GM18526 (cell line): ENCODE data around the gene ASB8.
A peak's percentile ranks its signal among the peaks of the same experiment; 100 is the strongest.

Experiments used
- POLR2A ChIP-seq: IDR thresholded peaks from 3 replicates; pipeline ENCODE4 v1.6.1; 2011; ENCODE audit not compliant: insufficient read length; ENCODE audit errors: extremely low read depth

Gene ASB8

GRCh38 chr12:48128800-48129199 lies 28.5 kb downstream of the ASB8 start:
- no peak for TF ChIP-seq POLR2A

- no peak for TF ChIP-seq POLR2A
These were observed 30.2 kb downstream of the ASB8 start for GRCh38 chr12:48126953-48127630.

- TF ChIP-seq POLR2A, result no peak
These were observed 31.3 kb downstream of the ASB8 start for GRCh38 chr12:48125985-48126384.

GRCh38 chr12:48123169-48123568 lies 34.1 kb downstream of the ASB8 start:
- no peak for TF ChIP-seq POLR2A

- TF ChIP-seq POLR2A, result no peak
These were observed 35.1 kb downstream of the ASB8 start for GRCh38 chr12:48122065-48122834.

GRCh38 chr12:48121522-48121921 lies 35.8 kb downstream of the ASB8 start:
- TF ChIP-seq POLR2A, result no peak

GRCh38 chr12:48119834-48120195 lies 37.5 kb downstream of the ASB8 start:
- TF ChIP-seq POLR2A, result no peak

GRCh38 chr12:48119078-48119833 lies 38.1 kb downstream of the ASB8 start, which contains the start of gene PFKM:
TSS of gene PFKM (plus strand) at chr12:48119364. CDS start at chr12:48122775, 3,411 bp downstream.
- TF ChIP-seq POLR2A, result peak; percentile 37

- TF ChIP-seq POLR2A, result no peak
These were observed 38.9 kb downstream of the ASB8 start for GRCh38 chr12:48118284-48118871.

- no peak for TF ChIP-seq POLR2A
These were observed 41.4 kb downstream of the ASB8 start for GRCh38 chr12:48115957-48116356.

- no peak for TF ChIP-seq POLR2A
These were observed 46.5 kb downstream of the ASB8 start for GRCh38 chr12:48110691-48111311.

- TF ChIP-seq POLR2A, result no peak
These were observed 47.9 kb downstream of the ASB8 start for GRCh38 chr12:48109424-48109823.

GRCh38 chr12:48106681-48107613 lies 50.4 kb downstream of the ASB8 start:
- TF ChIP-seq POLR2A, result no peak
